Posterior vena cava (tissue), 2 donors: ENCODE data around the gene YBEY. TPM values are rescaled to one million over a fixed set of nuclear protein-coding genes. Genes with fewer than 3 reads are reported as not detected.
"Not testable (repeated sequence)": the region's sequence is repeated elsewhere in the genome, so short reads cannot be mapped to it uniquely, and the experiment has no call there.

Experiments
- DNase-seq: peaks from one replicate; pipeline ENCODE4 v3.0.0-alpha.2; 2020; ENCODE audit warnings: low spot score
- intact Hi-C, 2 donors: fragments of 100-400 bp; cut with DNase I; formaldehyde crosslinking; loops; one replicate each; pipeline versions ENCODE4 v1.14.1 to v1.14.2; 2022 to 2023
- total RNA-seq, 2 donors: library from RNA; stranded (reverse); fragmentation: NEBNext Ultra II Directional; extraction: Animal tissue kit (Norgen Biotek cat#: 25700); gene quantifications; one replicate each; pipeline ENCODE4 v1.2.1, GENCODE V29; 2021
- donor health status: DM: yes; HTN: yes; CAD: no.
- donor health status: DM: yes; HTN: yes; CAD: no.

Gene YBEY
- total RNA-seq, 2 donors from 2014 or later, result 8.4 to 9.3 TPM

DNA sequence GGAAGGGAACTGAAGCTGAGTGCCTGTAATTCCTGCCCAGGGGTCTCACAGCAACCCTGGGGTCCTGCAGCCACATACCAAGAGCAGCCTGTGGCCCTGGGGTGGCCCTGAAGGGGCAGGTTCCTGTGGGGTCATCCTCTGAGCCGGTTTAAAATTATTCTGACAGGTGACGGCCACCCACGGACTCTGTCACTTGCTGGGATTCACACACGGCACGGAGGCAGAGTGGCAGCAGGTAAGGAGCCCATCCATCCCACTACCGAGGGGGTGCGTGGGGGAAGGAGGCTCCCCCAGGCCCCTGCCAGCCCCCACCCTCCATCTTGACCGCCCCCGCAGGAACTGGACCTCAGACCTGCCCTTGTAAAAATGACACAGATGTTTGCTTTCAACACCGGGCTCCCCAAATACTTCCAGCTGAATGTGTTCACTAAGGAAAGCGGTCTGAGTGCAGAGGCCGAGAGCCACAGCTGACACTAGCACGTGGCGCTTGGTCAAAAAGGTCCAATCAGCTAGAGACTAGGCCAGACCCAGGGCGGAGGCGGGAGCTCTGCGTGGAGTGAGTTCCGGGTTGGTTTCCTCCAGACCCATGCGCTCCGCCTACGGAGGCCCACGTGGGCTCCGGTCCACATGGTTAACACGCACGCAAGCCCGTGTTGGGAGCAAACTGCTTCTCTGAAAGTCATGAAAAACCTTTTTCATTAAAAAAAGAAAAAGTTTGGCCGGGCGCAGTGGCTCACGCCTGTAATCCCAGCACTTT is 10.0 kb downstream of the YBEY start:
- no peak for DNase-seq

DNA sequence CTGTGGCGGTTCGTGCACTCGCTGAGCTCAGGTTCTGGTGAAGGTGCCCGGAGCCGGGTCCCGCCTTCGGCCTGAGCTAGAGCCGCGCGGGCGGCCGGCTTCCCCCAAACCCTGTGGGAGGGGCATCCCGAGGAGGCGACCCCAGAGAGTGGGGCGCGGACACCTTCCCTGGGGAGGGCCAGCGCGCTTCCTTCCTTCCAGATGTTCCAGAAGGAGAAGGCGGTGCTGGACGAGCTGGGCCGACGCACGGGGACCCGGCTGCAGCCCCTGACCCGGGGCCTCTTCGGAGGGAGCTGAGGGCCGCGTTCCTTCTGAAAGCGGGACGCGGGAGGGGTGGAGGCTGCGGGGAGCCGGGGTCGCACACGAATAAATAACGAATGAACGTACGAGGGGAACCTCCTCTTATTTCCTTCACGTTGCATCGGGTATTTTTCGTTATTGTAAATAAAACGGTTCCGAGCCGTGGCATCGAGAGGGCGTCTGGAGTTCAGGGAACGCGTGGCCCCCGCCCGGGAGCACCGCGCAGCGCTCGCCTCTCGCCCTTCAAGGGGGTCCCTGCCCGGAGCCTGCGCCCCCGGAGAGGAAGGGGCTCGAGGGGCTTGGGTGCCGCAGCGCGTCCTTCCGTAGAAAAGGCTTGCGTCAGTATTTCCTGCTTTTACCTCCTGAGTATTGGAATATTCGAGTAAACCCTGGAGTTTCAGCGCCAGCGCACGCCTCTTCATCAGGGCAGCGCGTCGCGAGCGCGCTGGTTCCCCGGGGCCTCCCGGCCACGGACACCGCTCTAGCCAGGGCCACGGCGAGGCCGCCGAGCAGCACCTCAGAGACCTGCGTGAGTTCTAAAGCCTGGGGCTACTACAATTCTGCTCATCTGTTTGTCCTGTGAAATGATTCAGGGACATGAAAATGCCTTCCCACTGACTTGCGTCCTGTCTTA is 11.5 kb downstream of the YBEY start:
- intact Hi-C loops, result no loop called here
- no peak for DNase-seq

More for the DNA sequence above, 10.0 kb downstream of the YBEY start:
- intact Hi-C loops, result no loop called here

GRCh38 chr21:46299167-46299566 is 13.0 kb downstream of the YBEY start:
- DNase-seq, result no peak
- intact Hi-C loops, result no loop called here

DNA sequence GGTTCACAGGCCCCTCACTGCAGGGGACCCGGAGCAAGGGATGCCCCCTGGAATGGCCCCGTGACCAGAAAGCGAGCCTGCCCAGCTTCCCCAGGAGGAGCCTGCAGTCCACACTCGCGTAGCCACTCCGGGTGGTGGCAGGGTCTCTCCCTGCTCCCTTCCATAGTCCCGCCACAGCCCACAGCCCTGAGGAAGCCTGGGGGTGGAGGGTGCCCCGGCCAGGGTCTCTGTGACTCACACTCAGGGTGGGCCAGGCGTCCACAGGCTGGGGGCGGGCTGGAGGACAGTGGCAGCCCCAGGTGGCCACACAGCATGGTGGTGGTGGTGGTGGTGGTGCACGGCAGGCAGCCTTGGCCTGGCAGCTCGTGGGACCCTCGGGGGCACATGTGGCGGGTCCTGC is 15.6 kb downstream of the YBEY start:
- DNase-seq, result no peak
- intact Hi-C loops, result no loop called here

- no peak for DNase-seq
- intact Hi-C loops, result no loop called here
These were observed 18.3 kb downstream of the YBEY start for GRCh38 chr21:46304437-46304836.

GRCh38 chr21:46304955-46305354 is 18.8 kb downstream of the YBEY start:
- intact Hi-C loops, result no loop called here

DNA sequence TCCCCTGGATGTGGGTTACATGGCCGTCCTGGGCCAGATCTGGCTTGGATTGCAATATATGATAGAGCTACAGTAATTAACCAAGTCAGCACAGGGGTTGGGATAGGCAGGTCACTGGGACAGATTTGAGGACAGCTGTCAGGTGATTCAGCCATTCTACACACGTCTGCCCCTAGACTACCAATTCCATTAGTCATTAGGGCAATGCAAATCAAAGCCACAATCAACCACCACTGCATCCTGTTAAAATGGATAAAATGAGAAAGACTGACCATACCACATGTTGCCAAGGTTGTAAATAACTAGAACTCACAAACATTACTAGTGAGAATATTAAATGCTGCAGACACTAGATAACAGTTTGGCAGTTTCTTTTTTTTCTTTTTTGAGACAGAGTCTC is 21.5 kb downstream of the YBEY start:
- intact Hi-C loops, result no loop called here
- no peak for DNase-seq

More at GRCh38 chr21:46304955-46305354, 18.8 kb downstream of the YBEY start:
- DNase-seq, result no peak

DNA sequence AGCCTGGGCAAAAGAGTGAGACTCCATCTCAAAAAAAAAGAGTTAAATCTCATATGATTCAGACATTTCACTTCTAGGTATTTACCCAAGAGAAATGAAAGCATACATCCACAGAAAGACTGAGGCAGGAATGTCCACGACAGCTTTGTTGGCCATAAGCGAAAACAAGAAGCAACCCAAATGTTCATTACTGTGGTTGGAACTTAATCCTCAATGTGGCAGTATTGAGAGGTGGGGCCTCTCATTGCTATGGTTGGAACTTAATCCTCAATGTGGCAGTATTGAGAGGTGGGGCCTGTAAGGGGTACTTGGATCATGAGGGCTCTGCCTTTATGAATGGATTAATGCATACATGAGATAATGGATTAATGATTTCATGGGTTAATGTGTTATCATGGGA is 22.3 kb downstream of the YBEY start:
- intact Hi-C loops, result no loop called here
- no peak for DNase-seq

GRCh38 chr21:46310260-46310659 is 24.1 kb downstream of the YBEY start:
- DNase-seq, intact Hi-C loops: not testable (repeated sequence)

GRCh38 chr21:46311568-46311967 is 25.4 kb downstream of the YBEY start:
- intact Hi-C loops, result no loop called here
- DNase-seq, result no peak

DNA sequence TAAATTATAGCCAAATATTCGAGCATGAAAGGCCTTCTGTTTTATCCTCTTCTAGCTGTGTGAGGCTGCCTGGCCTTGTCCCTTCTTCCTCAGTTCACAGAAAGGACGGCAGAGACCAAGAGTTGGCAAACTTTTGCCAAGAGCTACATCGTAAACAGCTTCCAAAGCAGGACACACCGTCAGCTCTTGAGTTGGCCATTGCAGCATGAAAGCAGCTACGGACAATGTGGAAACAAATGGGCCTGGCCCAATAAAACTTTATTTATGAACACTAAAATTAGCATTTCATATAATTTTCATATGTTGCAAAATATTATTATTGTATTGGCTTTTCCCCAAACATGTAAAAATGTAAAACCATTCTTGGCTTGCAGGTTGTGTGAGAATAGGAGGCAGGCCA is 26.8 kb downstream of the YBEY start:
- DNase-seq, result no peak
- intact Hi-C loops, result no loop called here

GRCh38 chr21:46314441-46315020 is 28.4 kb downstream of the YBEY start:
- DNase-seq, result no peak
- intact Hi-C loops, result no loop called here

- no peak for DNase-seq
- intact Hi-C loops, result no loop called here
These were observed 30.7 kb downstream of the YBEY start for GRCh38 chr21:46316708-46317324.

DNA sequence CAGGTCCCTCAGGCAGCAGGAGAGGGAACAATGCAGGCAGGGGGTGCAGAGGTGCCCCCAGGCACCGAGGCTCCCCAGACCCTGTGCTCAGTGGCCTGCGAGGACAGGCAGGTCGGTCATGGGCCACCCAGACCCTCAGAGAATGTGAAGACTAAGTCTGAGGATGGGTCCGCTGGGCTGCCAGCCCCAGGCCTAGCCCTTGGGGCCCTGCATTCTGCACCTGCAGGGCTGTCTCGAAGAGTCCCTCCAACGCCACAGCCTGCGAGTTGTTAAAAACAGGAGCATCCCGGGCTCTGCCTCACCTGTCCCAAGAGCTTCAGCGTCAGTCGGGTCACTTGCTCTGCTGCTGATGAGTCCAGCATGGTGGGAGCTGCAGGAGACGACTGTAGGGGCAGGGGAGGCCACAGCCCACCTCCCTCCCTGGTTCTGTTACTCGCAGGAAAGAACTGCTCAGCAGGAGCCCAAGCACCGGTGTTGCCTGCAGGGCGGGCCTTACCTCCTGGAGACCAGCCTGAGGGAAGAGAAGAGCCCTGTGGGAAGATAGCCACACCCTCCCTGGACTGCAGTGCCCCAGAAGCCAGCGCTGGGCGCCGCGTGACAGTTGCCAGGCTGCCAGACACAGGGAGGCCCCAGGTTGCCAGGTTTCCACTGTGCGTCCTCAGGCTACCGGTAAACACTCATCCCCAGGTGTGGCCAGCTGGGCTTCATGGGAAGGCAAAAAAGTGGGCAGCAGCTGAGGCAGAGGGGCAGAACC is 31.7 kb downstream of the YBEY start:
- DNase-seq, result no peak
- intact Hi-C loops, result no loop called here

DNA sequence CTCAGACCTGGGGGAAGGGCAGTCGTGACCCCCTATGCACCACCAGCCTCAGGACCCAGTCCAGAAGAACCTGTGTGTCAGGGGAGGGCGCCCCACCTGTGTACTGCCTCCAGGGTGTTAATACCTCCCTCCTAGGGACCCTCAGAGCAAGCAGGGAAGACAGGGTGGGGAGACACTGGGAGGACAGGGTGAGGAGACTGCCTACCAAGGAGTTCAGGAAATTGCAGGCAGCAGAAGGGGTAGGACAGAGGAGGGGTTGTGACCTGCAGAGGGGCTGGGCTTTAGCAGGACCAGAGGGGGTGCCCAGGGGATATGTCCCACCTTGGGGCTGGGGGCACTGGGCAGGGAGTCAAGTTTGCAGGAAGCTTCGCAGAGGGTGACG is 32.3 kb downstream of the YBEY start:
- no peak for DNase-seq
- intact Hi-C loops, result no loop called here

DNA sequence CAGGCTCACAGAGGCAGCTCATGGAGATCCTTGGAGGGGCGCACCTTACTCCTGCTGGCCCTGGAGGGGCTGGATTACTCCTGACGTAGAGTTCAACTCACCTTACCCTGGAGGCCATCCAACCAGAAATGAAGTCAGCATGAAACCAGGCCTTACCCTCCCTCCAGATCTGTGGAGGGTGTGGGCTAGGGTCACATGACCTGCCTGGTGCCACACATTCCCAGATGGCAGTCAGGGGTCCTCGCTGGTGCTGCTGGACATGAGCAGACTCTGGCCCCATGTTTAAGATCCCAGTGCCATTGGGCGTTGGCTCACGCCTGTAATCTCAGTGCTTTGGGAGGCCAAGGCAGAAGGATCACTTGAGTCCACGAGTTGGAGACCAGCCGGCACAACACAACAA is 33.0 kb downstream of the YBEY start:
- intact Hi-C loops, result no loop called here
- no peak for DNase-seq

DNA sequence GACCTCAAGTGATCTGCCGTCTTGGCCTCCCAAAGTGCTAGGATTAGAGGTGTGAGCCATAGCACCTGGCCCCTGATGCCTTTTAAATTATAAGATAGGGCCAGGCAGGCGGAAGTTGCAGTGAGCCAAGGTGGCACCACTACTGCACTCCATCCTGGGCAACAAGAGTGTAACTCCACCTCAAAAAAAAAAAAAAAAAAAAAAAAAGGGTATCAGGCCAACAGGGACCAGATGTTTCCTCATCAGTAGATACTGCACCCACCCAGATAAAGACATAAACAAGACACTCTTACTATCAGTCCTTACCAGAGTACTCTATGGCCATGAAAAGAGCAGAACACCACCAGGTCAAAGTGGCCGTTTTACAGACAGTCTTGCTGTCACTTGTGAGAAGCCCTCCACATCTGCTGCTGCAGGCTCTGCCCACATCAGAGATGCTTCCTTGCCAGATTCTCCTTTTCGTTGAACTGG is 34.2 kb downstream of the YBEY start:
- DNase-seq, result no peak
- intact Hi-C loops, result no loop called here

GRCh38 chr21:46322351-46323226 is 36.4 kb downstream of the YBEY start:
- DNase-seq, result no peak
- intact Hi-C loops, result no loop called here
